MM.1S (cell line): ENCODE measurements around the gene VEPH1.

Source experiments
- DNase-seq: peaks from one replicate; pipeline ENCODE4 v3.0.0-alpha.2; 2015
- H2AFZ ChIP-seq: fragments of 300-600 bp; sonication (generic); 2 replicates; pipeline ENCODE4 v1.6.0; 2016; ENCODE audit warnings: antibody characterized with exemption, low read length
- H3F3A ChIP-seq: fragments of 300-600 bp; sonication (generic); 2 replicates; pipeline ENCODE4 v1.6.1; 2016; ENCODE audit warnings: mild to moderate bottlenecking, antibody characterized with exemption, low read length, moderate library complexity, mixed read lengths; ENCODE audit not compliant: insufficient read depth
- H3K27ac ChIP-seq: fragments of 300-600 bp; sonication (generic); 2 replicates; pipeline ENCODE4 v1.5.1; 2016; ENCODE audit warnings: mild to moderate bottlenecking, low read length
- H3K27me3 ChIP-seq: fragments of 300-600 bp; sonication (generic); replicated peaks from 2 replicates; pipeline ENCODE4 v1.6.0; 2016; ENCODE audit warnings: low read length; ENCODE audit not compliant: insufficient read depth
- H3K36me3 ChIP-seq: fragments of 300-600 bp; sonication (generic); replicated peaks from 2 replicates; pipeline ENCODE4 v1.6.1; 2016; ENCODE audit warnings: mild to moderate bottlenecking, low read length, mixed read lengths; ENCODE audit not compliant: insufficient read depth
- H3K4me1 ChIP-seq: fragments of 300-600 bp; sonication (generic); 2 replicates; pipeline ENCODE4 v1.6.1; 2016; ENCODE audit warnings: low read length, mixed read lengths
- H3K4me2 ChIP-seq: fragments of 300-600 bp; sonication (generic); 2 replicates; pipeline ENCODE4 v1.6.0; 2016; ENCODE audit warnings: low read depth, low read length
- H3K4me3 ChIP-seq: fragments of 300-600 bp; sonication (generic); 2 replicates; pipeline ENCODE4 v1.5.1; 2016; ENCODE audit warnings: low read length, mixed read lengths
- H3K79me2 ChIP-seq: fragments of 300-600 bp; sonication (generic); 2 replicates; pipeline ENCODE4 v1.6.1; 2016; ENCODE audit warnings: mixed run types, low read length, mixed read lengths
- H3K9ac ChIP-seq: fragments of 300-600 bp; sonication (generic); 2 replicates; pipeline ENCODE4 v1.6.1; 2016; ENCODE audit warnings: low read length, mixed read lengths
- H3K9me2 ChIP-seq: fragments of 300-600 bp; sonication (generic); replicated peaks from 2 replicates; pipeline ENCODE4 v1.6.1; 2016; ENCODE audit warnings: mild to moderate bottlenecking, low read length, mixed read lengths; ENCODE audit not compliant: insufficient read depth
- H3K9me3 ChIP-seq: fragments of 300-600 bp; sonication (generic); replicated peaks from 2 replicates; pipeline ENCODE4 v1.6.1; 2016; ENCODE audit warnings: mild to moderate bottlenecking, low read length, mixed read lengths; ENCODE audit not compliant: insufficient read depth
- H4K20me1 ChIP-seq: fragments of 300-600 bp; sonication (generic); 2 replicates; pipeline ENCODE4 v1.6.1; 2016; ENCODE audit warnings: mild to moderate bottlenecking, low read length, moderate library complexity, mixed read lengths; ENCODE audit not compliant: insufficient read depth
- EZH2 ChIP-seq: fragments of 300-600 bp; sonication (generic); optimal IDR thresholded peaks from 2 replicates; pipeline ENCODE3; 2017; ENCODE audit warnings: low read depth, mild to moderate bottlenecking, antibody characterized with exemption, low read length, mixed read lengths
- EZH2phosphoT487 ChIP-seq: fragments of 300-600 bp; sonication (generic); IDR thresholded peaks from 2 replicates; pipeline ENCODE4 v1.6.1; 2018; ENCODE audit warnings: antibody characterized with exemption, low read length
- TF ChIP-seq, protein P1 (sequence below): fragments of 300-600 bp; sonication (generic); IDR thresholded peaks from 2 replicates; pipeline ENCODE4 v1.5.1; 2016; ENCODE audit warnings: antibody characterized with exemption, low read length, mixed read lengths

VEPH1 gene

DNA sequence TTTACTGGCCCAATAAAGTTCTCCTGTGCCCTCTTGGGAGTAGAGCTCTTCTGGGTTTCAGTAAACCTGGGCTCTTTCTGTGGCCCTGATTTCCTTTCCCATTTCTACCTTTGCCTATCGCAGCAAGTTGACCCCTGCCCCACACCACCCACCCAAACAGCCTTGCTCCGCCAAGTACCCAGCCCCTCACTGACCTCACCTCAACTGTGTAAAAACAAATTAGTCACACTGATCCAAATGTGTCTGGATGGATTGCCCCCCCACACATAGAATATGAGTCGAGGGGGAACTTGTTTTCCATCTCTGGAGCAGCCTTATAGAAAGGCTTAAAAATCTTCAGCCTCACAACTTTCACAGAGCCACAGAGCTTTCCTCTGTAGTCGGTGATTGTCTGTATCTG lies 28.6 kb upstream of the VEPH1 start:
- Histone ChIP-seq H2AFZ (no peak overlapping the region), H4K20me1 (no peaks in the 10 kb centered on the region), H3K79me2 (no peaks in the 10 kb centered on the region), H3K4me3 (no peak overlapping the region), H3K36me3 (no peaks in the 10 kb centered on the region), H3F3A (no peaks in the 10 kb centered on the region), H3K4me2 (peak overlapping the region; percentile 31; the same call in 1 of the 2 replicates), H3K9me2 (no peaks in the 10 kb centered on the region), H3K9me3 (no peaks in the 10 kb centered on the region), H3K27ac (no peak overlapping the region), H3K27me3 (no peaks in the 10 kb centered on the region), H3K4me1 (peaks cover 8% of the 10 kb centered on the region), H3K9ac (no peak overlapping the region)
- no peak for DNase-seq
- TF ChIP-seq, protein P1, sequence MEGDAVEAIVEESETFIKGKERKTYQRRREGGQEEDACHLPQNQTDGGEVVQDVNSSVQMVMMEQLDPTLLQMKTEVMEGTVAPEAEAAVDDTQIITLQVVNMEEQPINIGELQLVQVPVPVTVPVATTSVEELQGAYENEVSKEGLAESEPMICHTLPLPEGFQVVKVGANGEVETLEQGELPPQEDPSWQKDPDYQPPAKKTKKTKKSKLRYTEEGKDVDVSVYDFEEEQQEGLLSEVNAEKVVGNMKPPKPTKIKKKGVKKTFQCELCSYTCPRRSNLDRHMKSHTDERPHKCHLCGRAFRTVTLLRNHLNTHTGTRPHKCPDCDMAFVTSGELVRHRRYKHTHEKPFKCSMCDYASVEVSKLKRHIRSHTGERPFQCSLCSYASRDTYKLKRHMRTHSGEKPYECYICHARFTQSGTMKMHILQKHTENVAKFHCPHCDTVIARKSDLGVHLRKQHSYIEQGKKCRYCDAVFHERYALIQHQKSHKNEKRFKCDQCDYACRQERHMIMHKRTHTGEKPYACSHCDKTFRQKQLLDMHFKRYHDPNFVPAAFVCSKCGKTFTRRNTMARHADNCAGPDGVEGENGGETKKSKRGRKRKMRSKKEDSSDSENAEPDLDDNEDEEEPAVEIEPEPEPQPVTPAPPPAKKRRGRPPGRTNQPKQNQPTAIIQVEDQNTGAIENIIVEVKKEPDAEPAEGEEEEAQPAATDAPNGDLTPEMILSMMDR: no peak
- no peak for TF ChIP-seq EZH2phosphoT487
- no peak for TF ChIP-seq EZH2

DNA sequence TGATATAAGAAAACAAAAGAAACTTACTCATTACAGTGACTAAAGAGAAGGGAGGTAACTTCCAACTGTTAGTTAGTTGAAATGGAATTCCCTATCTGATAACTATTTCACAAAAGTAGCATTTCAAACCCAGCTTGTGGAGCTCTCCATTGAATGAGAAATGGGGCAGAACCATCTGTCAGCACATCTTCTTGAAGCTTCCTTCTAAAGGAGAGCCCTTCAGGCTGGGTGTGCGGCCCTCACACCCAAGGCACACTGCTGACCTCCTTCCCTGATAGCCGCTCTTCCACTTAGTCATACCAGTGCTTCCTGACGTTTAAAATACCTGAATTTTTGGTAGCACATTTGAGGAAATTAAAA lies 28.1 kb upstream of the VEPH1 start:
- no peak for DNase-seq
- Histone ChIP-seq H3K9ac (no peak overlapping the region), H3K36me3 (no peaks in the 10 kb centered on the region), H3K4me3 (no peak overlapping the region), H3F3A (no peaks in the 10 kb centered on the region), H3K27ac (no peak overlapping the region), H4K20me1 (no peaks in the 10 kb centered on the region), H3K9me2 (no peaks in the 10 kb centered on the region), H3K27me3 (no peaks in the 10 kb centered on the region), H3K79me2 (no peaks in the 10 kb centered on the region), H2AFZ (no peak overlapping the region), H3K4me2 (no peak overlapping the region), H3K4me1 (peaks cover 8% of the 10 kb centered on the region), H3K9me3 (no peaks in the 10 kb centered on the region)
- TF ChIP-seq EZH2phosphoT487 (no peak), EZH2 (no peak)
- TF ChIP-seq, protein P1: no peak

DNA sequence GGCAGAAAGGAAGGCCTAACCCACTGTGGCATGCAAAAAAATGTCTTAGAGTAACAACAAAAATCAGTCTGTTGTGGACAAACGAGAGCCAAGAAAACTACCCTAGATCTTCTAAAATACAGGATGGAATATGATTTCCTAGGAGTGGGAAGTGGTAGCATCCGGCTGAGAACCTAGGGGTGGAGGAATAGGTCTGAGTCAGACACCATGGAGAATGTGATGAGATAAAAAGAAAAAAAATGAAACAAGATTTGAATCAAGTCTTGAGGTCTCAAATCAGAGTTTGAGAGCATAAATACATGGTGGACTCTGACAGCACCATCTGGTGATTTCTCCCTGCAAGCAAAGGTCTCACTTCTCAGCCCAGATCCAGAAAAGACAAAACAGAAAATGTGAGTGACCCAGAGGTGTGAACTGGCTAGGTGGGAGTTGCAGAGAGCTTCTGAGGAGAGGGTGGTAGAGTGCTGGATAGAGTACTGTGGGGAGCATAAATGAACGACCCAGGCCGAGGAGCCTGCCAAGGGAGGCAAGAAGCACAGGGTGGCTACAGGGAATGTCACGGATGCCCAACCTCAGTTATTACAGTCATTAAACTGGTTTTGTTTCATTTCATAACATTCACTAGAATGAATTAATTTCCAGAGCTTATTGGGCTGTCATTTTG lies 27.6 kb upstream of the VEPH1 start:
- Histone ChIP-seq H3K9ac (no peak overlapping the region), H3K36me3 (no peaks in the 10 kb centered on the region), H3K4me3 (no peak overlapping the region), H3K9me3 (no peaks in the 10 kb centered on the region), H4K20me1 (no peaks in the 10 kb centered on the region), H3K4me1 (peaks cover 8% of the 10 kb centered on the region), H3K79me2 (no peaks in the 10 kb centered on the region), H3K4me2 (no peak overlapping the region), H3K9me2 (no peaks in the 10 kb centered on the region), H3F3A (no peaks in the 10 kb centered on the region), H3K27ac (no peak overlapping the region), H2AFZ (no peak overlapping the region), H3K27me3 (no peaks in the 10 kb centered on the region)
- DNase-seq: no peak
- no peak for TF ChIP-seq EZH2phosphoT487
- no peak for TF ChIP-seq EZH2
- TF ChIP-seq, protein P1: no peak
